GM21737 (cell line): ENCODE results near the gene SDC3.

Source experiments
- ATAC-seq: cut with Tn5 transposase; IDR thresholded peaks from one replicate; pipeline ENCODE4 v1.9.1; 2021; ENCODE audit warnings: mild to moderate bottlenecking, moderate library complexity; ENCODE audit not compliant: unreplicated experiment

Gene SDC3

GRCh38 chr1:30855686-30856259, 52.8 kb downstream of the SDC3 start:
- no peak for ATAC-seq

DNA sequence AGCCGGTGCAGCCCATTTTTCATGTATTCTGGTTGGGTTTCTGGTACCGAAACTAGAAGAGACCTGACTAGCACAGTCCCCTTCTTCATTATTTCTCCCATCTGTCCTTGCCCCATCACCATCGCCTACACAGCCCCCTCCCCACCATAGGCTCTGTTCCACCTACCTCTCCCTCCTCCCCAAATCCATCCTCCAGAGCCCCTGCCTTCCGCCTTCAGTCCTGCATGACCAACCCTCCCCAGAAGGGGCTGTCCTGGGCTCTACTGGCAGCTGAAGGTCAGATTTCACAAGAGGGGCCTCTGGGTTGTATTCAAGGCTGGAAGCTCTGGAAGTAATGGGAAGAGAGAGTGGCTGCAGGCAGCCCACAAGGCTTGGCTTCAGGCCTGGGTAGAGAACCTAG, 55.2 kb downstream of the SDC3 start:
- ATAC-seq: no peak

- ATAC-seq: no peak
Observed at GRCh38 chr1:30852026-30852425, 56.5 kb downstream of the SDC3 start.

DNA sequence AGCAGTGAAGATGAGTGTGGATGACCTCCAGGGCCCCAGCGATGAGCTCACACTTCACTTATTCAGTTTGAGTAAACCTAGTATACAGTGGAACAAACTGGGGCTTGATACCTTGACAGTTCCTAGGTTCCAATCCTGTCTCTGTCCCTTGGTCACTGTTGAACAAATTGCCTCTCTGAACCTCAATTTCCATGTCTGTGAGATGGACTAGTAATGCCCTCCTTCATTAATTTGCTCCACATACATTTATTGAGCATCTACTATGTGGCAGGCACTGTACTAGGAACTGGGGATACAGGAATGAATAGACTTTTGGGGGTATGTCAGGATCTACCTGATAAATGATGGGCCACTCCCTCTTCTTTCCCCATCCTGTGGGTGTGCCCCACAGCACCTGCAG, 57.3 kb downstream of the SDC3 start:
- no peak for ATAC-seq

- no peak for ATAC-seq
Observed at GRCh38 chr1:30850607-30851006, 58.0 kb downstream of the SDC3 start.

DNA sequence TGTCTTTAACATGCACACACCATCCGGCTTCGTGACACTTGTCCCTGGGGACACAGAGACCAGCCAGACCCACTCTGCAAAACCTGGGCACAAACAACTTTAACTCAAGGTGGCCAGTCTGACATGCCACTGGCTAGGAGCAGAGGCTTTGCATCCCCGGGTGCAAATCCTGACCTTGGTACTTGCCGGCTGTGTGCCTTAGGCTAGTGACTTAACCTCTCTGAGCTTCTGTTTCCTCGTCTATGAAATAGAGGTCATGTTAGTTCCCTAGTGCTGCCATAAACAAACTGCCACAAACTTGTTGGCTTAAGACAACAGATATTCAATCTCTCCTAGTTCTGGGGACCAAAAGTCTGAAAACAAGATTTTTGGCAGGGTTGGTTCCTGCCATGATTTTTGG, 60.4 kb downstream of the SDC3 start:
- no peak for ATAC-seq

- no peak for ATAC-seq
Observed at GRCh38 chr1:30847358-30847972, 61.1 kb downstream of the SDC3 start.

DNA sequence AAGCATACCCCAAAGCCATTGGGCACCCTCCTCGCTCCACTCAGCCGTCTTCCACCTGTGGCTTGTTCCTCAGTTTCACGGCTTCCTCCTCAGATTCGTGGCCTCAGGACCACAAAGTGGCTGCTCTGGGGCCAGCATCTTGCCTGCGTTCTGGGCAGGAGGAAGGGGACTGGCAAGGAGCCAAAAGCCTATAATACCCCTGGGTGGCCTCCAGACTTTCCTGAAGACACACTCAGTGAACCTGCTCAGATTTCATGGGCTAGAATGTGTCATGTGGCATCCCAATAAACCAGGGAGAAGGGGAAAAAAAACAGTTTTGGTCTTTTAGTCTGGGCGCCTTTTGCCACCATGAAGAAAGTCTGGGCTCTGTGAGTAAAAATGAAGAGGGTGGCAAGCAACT, 62.0 kb downstream of the SDC3 start:
- no peak for ATAC-seq

DNA sequence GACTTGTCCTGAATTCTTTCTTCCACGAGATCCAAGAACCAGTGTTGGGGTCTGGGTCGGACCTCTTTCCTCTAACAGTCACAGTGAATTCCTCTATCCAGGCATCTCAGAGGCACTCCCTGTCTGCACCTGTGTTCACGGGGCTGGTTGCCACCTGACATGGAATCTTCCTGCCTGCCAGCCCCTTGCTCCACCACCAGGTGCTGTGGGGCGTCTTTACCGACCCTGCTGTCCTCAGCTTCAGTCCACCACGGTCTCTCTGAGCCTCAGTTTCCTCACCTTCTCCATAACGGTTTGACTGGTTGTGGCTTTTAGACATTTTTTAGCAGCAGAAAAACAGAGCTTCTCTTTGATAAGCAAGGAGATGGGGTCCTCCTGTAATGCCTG, 62.7 kb downstream of the SDC3 start:
- ATAC-seq: no peak

DNA sequence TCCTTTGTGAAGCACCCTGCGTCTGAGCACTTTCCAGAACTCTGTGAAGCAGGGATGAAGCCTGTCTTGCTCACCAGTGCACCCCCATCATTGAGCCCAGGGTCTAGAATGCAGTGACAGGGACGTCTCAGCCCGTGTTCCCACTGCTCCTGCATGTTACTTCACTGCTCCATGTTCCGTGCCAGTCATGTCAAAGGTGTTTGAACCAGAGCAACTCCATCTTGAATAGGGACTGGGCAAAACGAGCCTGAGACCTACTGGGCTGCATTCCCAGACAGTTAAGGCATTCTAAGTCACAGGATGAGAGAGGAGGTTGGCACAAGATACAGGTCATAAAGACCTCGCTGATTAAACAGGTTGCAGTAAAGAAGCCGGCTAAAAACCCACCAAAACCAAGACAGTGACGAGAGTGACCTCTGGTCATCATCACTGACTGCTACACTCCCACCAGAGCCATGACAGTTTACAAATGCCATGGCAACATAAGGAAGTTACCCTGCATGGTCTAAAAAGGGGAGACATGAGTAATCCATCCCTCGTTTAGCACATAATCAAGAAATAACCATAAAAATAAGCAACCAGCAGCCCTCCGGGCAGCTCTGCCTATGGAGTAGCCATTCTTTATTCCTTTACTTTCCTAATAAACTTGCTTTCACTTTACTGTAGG, 63.2 kb downstream of the SDC3 start:
- no peak for ATAC-seq

GRCh38 chr1:30844631-30845030, 63.9 kb downstream of the SDC3 start:
- no peak for ATAC-seq

- ATAC-seq: no peak
Observed at GRCh38 chr1:30842697-30843354, 65.7 kb downstream of the SDC3 start.

DNA sequence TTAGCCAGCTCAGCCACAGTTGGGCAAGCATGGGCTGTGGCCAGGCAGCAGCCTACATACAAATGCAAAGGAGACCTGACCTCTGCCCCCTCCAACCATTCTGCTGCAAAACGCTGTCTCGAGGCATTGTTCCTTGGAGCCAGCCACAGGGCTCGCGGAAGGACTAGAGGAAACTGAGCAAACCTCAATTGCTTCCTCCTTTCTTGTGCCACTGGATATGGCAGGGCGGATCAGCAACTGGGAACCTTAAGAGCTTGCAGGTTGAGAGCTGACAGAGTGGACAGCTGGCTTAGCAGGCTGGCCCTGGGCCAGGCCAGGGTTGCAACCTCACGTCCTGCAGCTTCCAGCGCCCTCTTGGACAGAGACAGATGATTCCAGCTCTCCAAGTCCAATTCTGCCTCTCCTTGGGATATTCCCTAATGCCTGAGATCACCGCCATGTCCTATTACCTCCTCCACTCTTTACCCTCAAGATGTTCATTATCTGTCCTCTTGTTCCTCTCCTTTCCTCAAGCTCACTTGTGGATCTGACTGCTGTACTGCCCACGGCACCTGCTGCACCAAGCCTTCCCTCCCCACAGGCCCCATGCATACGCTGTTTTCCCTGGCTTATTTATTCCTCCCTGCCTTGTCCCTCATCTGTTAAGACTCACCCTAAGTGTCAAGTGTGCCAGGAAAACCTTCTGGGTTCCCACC, 67.5 kb downstream of the SDC3 start:
- no peak for ATAC-seq

GRCh38 chr1:30839827-30840359, 68.7 kb downstream of the SDC3 start:
- ATAC-seq: no peak

- ATAC-seq: no peak
Observed at GRCh38 chr1:30838996-30839395, 69.6 kb downstream of the SDC3 start.

GRCh38 chr1:30837653-30838052, 70.9 kb downstream of the SDC3 start:
- no peak for ATAC-seq

- no peak for ATAC-seq
Observed at GRCh38 chr1:30834253-30834652, 74.3 kb downstream of the SDC3 start.

DNA sequence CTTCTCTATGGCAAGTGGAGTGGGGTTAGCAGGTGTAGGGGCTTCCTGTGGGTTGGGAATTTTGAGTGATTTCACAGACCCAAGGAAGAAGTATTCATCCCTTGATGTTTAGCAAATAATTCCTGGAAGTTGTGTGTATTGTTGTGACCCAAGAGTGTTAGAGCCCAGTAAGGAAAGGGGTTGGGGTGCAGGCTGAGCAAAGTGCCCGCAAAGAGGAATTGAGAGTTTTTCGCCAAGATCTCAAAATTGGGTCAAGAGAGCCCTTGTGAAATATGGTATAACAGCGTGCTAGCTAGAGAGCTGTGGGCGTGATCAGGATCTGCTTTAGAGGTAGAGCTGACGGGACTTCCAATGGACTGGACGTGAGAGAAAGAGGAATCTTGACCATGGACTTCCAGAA, 78.0 kb downstream of the SDC3 start:
- no peak for ATAC-seq

DNA sequence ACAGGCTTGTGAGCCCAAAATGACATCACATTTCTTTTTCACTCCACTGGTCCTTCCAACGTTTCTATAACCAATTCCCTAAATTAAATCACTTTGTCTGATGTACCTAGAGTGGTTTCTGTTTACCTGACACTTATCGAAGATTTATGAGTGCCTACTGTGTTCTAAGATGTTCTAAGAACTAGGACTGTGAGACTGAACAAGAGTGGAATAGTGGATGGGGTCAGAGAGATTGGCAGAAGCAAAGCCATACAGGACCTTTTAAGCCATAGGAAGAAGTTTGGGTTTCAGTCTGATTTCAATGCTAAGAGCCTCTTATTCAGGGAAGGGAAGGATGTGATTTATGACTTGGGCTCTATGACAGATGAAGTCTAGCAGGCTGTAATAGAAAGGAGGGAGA, 78.7 kb downstream of the SDC3 start:
- no peak for ATAC-seq

GRCh38 chr1:30824736-30825429, 83.7 kb downstream of the SDC3 start:
- no peak for ATAC-seq
